ENCODE data around the gene EEF2KMT.

Gene EEF2KMT

DNA sequence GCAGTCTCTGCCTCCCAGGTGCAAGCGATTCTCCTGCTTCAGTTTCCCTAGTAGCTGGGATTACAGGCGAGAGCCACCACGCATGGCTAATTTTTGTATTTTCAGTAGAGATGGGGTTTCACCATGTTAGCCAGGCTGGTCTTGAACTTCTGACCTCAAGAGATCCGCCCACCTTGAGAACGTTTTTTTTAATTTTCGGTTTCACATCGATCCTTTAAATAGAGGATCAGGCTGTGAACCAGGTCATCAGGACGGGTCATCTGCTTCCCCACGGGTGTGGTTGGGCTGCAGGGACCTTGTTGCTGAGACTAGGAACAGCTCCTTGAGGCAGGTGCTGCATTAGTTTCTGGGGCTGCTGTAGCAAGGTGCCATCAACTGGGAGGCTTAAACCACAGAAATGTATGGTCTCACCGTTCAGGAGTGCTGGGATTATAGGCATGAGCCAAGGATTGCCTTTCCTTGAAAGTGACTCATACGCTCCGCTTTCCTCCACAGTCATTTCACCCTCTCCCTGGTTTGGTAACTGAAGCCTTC lies 55.9 kb downstream of the EEF2KMT start:
- DNase-seq (ENCODE audit: low read depth in 2 of 2): no peak

DNA sequence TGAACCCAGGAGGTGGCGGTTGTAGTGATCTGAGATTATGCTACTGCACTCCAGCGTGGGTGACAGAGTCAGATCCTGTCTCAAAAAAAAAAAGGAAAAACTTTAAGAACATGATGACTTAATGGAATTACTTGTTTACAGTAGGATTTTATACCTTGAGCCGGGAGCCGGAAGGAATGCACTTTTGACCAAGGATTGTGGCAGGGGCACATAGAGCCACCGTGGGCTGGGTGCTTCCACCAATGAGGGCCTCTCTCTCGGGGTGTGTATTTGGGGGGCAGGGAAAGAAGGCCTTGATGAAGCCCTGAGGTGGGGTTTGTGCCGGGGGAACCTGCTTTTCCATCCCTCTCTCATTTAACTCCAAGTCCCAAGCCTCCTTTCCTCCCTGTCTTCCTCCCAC lies 57.1 kb downstream of the EEF2KMT start:
- DNase-seq (ENCODE audit: low read depth in 2 of 2): no peak

DNA sequence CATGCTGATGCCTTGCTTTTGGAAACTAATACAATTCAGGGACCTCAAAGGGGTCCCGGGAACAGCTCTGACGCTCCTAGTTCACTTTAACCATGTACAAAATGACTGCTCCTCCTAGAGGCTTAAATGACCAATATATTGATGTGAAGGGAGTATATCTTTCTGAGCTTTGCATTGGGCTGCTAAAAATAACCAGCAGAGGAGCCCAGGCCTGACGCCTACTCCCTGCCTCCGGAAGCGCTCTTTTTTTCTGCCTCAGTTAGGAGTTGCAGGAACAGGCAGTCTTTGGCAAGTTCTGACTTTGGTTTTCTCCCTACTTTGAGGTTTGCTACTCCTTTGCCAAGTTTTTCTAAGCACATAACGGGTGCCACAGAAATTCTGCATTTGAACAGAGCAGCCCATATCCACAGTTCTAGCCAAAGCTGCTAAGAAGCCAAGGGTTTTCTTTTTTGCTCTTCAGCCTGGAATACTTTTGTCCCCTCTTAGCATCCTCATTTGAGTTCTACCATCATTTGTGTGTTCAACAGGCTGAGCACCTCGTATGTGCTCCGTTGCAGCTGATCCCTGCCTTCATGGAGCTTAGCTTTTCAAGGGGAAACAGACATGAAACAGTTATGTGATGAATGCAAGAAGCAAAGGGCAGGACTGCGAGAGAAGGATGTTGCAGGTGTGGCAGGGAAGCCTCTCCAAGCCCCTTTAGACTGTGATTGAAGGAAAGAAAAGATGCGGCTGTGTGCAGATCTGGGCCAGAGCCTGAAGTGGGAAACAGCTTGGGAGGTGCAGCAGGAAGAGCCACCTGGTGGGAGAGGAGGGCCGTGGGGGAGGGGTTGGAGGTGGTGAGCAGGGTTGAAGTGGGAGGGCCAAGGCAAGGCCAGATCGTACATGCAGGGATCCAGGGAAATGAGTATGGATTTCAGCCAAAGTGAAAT lies 61.1 kb downstream of the EEF2KMT start:
- DNase-seq (ENCODE audit: low read depth in 2 of 2): no peak

DNA sequence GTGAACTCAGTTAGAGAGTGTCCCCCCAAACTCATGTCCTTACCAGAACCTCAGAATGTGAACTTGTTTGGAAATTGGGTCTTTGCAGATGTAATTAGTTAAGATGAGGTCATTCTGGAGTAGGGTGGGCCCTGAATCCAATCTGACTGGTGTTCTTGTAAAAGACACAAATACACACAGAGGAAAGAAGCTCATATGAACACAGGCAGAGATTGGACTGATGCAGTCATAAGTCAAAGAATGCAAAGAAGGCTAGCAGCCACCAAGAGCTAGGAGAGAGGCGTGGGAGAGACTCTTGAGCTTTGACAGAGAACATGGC lies 61.7 kb downstream of the EEF2KMT start:
- DNase-seq (ENCODE audit: low read depth in 2 of 2): no peak
